GM19238 (cell line): Measurements from ENCODE around the gene IGSF9B.

Experiments used
- DNase-seq: peaks from one replicate; pipeline ENCODE4 v3.0.0; 2011; ENCODE audit warnings: low spot score; ENCODE audit not compliant: insufficient read length

Gene IGSF9B

GRCh38 chr11:133957900-133958299 is 1.1 kb upstream of the IGSF9B start:
- DNase-seq = no peak

- DNase-seq = no peak
Measured at GRCh38 chr11:133955945-133956421, 785 bp downstream of the IGSF9B start.

- DNase-seq = no peak
Measured at GRCh38 chr11:133955081-133955891, 1.5 kb downstream of the IGSF9B start.

GRCh38 chr11:133953999-133954398 is 2.8 kb downstream of the IGSF9B start:
- DNase-seq = no peak

- no peak for DNase-seq
Measured at GRCh38 chr11:133953547-133953946, 3.2 kb downstream of the IGSF9B start.

DNA sequence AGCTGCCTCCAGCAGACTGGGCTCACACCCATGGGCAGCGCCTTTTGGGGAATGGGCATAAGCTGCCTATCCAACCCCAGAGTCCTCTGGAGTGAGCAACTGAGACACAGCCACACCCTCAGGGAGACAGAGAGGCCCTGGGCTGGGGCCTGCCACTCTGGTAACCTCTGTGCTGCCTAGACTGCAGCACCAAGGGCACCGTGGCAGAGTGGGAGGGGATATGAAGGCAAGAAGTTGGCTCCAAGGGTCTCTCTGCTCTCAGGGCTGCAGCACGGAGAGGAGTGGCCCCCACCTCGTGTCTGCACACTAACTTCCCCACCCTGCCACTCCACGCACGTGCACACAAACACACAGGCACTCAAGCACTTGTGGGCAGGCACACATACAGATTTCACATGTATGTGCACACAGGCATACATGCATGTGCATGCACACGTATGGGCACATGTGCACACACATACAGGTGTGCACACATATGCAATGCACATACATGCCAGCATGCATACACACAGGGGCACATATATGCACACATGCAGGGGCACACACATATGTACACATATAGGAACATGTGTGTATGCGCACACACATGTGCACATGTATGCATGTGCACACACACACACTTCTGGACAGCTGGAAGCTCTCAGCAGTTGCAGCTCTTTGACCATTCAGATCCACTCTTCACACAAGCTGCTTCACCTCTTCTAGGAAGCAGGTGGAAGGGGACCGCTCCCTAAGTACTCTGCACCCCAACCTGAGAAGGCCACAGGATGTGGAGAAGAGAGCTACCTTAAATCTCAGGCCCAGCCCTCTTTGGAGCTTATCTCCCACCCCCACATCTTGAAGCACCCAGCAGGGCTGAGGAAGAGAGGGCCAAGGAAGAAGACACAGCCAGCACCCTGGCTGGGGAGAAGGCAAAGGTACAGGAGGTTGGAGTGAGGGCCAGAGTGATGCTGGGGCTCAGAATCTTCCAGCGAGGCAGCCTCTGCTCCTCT is 4.3 kb downstream of the IGSF9B start:
- no peak for DNase-seq

DNA sequence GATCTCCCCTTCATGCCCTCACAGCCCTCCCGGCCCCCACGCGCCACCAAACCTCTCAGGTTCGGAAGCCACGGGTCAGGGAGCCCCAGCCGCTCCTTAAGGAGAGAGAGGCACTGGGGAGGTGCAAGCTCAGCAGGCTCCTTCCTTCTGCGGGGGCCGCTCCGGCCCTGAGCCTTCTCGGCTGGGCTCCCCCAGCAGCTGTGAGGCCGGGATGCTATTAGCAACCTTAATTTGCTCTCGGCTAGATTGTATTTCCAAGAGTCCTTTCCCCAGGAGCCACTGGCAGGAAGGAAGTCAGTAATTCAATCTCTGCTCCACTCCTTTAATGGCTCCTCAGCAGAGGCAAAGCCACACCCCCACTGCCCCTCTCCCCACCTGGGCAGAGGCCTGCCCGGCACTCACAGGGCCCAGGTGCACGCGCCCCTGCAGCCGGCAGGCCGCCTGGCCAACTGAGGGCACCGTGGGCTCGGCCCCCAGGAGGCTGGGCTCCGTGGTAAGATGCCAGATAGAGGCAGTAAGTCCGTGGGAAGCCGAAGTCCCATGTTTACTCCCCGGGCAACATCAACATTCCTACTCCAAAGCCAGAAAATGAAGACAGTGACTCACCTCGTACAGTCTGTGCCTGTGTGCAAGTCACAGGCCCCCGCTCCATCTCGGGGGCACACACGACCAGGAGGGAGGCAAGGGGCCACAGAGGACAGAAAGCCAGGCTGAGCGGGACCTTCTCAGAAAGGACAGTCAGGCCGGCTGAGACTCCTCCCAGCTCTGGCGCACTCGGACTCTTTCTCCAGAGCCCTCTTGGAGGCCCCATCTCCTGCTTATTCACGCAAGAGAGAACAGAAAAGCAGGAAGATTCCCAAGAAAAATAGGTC is 5.2 kb downstream of the IGSF9B start:
- DNase-seq = no peak

DNA sequence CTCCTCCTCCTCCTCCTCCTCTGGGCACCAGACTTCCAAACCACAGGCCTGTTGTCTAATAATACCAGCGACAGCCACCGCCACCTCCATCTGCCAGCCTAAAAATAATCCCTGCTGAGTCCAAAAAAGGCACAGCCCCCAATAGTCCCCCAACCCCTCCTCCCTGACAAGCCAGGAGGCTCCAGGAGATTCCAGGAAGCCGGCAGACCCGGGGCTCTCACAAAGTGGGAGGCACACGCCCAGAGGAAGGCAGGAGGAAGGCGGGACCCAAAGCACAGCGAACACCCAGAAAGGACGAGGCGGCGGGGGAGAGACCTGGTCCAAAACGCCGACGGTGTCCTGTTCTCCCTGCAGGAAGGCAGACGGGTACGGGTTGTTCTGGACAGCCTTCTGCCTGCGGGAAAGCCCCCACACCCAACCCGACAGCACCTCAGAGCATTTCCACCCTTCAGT is 5.9 kb downstream of the IGSF9B start:
- DNase-seq = no peak

DNA sequence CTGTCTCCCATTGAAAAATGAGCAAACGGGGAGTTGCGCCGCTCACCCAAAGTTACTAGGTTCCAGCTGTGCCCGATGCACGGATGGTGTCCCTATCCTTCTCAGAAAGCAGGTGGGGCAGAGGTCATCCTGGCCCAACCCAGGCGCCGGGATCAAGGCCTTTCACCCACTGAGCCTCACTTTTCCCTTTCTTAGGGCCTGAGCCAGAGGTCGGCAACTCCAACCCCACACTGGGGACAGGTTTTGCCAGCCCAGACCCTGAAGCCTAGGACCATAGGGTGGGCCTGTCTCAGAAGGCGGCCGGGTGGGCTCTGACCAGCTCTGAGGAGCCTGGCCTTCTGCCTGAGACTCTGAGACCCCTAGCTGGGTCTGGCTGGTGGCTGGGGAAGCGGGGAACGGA is 6.3 kb downstream of the IGSF9B start:
- DNase-seq = no peak

DNA sequence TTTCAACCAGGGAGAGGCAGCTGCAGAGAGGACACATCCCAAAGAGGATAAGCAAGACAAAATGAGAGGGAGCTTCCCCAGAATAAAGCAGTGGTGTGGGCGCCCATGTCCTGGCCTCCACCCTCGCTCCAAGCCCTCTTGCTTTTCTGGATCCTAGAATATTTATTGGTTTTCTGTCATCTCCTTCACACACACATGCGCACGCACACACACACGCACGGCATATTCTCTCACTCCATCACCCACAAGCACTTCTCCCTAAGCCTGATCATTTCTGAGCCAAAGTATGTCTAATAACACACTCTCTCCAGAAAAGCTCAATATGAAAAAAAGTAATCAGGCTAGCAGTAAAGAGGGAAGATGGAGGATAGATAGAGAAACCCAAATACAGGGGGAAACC is 7.6 kb downstream of the IGSF9B start:
- no peak for DNase-seq

DNA sequence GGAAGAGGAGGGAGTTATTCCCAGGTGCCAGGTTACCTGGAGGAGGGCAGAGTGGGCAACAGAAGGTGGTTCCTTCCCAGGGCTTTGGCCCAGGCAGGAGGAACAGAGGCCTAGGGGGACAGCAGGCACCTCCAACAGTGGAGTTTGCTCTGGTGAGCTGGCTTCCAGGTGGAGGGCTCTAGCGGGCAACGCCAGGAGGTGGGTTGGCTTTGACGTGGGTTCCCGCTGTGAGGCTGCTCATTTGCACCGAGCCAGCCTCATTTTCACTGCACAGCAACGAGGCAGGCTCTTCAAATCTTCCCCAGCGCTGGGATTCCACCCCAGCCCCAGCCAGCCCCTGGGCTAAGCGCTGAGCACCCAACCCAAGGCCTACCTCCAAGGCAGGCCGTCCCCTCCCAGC is 8.1 kb downstream of the IGSF9B start:
- no peak for DNase-seq

- DNase-seq = peak; percentile 46
Measured at GRCh38 chr11:133947321-133947756, 9.4 kb downstream of the IGSF9B start.

- DNase-seq = no peak
Measured at GRCh38 chr11:133946541-133947318, 10.0 kb downstream of the IGSF9B start.

GRCh38 chr11:133946051-133946450 is 10.7 kb downstream of the IGSF9B start:
- DNase-seq = no peak

GRCh38 chr11:133945087-133945974 is 11.4 kb downstream of the IGSF9B start:
- DNase-seq = no peak

DNA sequence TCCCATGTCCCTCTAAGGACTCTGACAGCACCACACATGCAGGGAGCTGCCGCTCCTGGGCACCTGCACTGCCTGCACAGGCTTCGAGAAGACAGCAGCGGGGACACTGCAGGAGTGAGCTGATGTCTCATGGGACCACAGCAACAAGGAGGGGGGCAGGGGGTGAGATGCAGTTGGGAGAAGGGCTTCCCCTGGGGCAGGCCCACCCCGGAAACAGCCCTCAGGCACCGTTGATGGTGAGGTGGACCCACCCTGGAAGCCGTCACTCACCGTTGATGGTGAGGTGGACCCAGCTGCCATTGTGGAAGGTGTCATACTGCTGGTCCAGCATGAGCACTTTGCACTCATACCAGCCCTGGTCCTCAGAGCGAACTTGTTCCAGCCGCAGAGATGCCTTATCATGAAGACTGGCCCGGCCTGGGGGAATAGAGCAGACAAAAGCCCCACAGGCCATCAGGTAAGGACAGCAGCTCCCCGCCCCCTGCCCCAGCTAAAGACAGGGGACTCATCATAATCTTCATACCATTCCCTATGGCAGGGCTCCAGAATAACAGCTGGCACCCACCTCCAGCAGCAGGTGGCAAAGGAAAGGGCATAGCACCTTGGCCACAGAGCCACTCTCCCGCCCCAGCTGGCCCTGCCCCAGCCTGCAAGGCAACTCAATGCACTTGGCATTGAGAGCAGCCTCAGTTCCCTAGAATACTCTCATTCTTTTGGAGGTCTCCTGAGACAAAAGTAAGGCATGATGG is 12.6 kb downstream of the IGSF9B start:
- DNase-seq = no peak

DNA sequence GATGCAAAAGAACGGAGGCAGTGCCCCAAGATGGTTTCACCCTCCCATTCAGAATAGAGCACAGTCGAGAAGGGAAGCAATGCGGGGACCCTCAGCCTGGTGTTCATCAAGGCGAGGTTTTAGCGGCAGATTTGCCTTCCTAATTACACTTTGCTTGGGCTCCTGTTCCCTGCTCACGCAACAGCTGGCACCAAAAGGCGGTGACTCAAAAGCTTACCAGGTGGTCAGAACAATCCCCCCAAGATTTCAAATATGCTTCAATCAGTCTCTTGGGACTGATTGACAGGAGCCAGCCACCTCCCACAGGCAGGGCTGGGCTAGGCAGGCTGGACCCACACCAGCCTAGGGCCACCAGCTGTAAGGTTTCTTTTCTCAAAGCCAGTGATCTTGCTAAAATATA is 14.2 kb downstream of the IGSF9B start:
- DNase-seq = no peak

- no peak for DNase-seq
Measured at GRCh38 chr11:133941546-133941945, 15.2 kb downstream of the IGSF9B start.

GRCh38 chr11:133940034-133940433 is 16.7 kb downstream of the IGSF9B start:
- no peak for DNase-seq
